H1 (cell line): ENCODE data around the gene MRPS24. TPM values are rescaled to one million over a fixed set of nuclear protein-coding genes. Genes with fewer than 3 reads are reported as not detected.

Source experiments
- CTCF ChIA-PET: fragments of 300-600 bp; sonication (Branson Sonifier 250); formaldehyde crosslinking; loops from one replicate; lab custom pipeline; 2021; ENCODE audit not compliant: partially characterized antibody; lab: Charles Lee
- POLR2A ChIA-PET: fragments of 300-600 bp; sonication (Branson Sonifier 250); formaldehyde crosslinking; loops from one replicate; lab custom pipeline; 2021; ENCODE audit warnings: inconsistent platforms; ENCODE audit not compliant: partially characterized antibody; lab: Charles Lee
- DNase-seq, 2 experiments: peaks; one replicate each; pipeline versions ENCODE4 v3.0.0 to v3.0.0-alpha.2; 2010 to 2022; ENCODE audit warnings: low spot score in 2 of 2, low read depth in 1 of 2, mixed read lengths in 1 of 2
- FAIRE-seq: peaks from 2 replicates; lab custom pipeline; 2011; peaks lifted over from hg19 to GRCh38; lab: Jason Lieb, UNC
- H2AFZ ChIP-seq: 2 replicates; pipeline ENCODE4 v1.8.1; 2012; ENCODE audit warnings: low read length, inconsistent platforms
- H2AK5ac ChIP-seq: 2 replicates; pipeline ENCODE4 v1.6.1; 2013; ENCODE audit warnings: low read depth, low read length
- H2BK120ac ChIP-seq: replicated peaks from 2 replicates; pipeline ENCODE3; 2013; ENCODE audit warnings: low read depth, low read length, inconsistent platforms
- H2BK12ac ChIP-seq: 2 replicates; pipeline ENCODE4 v1.6.1; 2013; ENCODE audit warnings: low read depth, low read length
- H2BK15ac ChIP-seq: 2 replicates; pipeline ENCODE4 v1.6.1; 2013; ENCODE audit warnings: low read length
- H2BK20ac ChIP-seq: 2 replicates; pipeline ENCODE4 v1.6.1; 2013; ENCODE audit warnings: low read length
- H2BK5ac ChIP-seq: 2 replicates; pipeline ENCODE4 v1.6.1; 2013; ENCODE audit warnings: low read depth, low read length
- H3K14ac ChIP-seq: 2 replicates; pipeline ENCODE4 v1.6.1; 2013; ENCODE audit warnings: inconsistent platforms; ENCODE audit not compliant: insufficient read length
- H3K18ac ChIP-seq: 2 replicates; pipeline ENCODE4 v1.6.1; 2013; ENCODE audit warnings: low read length; ENCODE audit errors: extremely low read depth
- H3K23ac ChIP-seq: 2 replicates; pipeline ENCODE4 v1.6.1; 2013; ENCODE audit warnings: inconsistent platforms; ENCODE audit not compliant: insufficient read length
- H3K23me2 ChIP-seq: 2 replicates; pipeline ENCODE4 v1.6.1; 2013; ENCODE audit warnings: low read depth, low read length
- H3K27ac ChIP-seq: 2 replicates; pipeline ENCODE4 v1.6.1; 2011; ENCODE audit warnings: low read depth, low read length, inconsistent platforms
- H3K27me3 ChIP-seq, 4 experiments: replicated peaks in 1 of 4; 1 replicate in 1 of 4; 2 replicates in 3 of 4; pipeline versions ENCODE4 v1.6.1 to v1.8.1; 2011 to 2013; ENCODE audit warnings: low read length in 3 of 4, mild to moderate bottlenecking in 3 of 4, inconsistent platforms in 2 of 4, mixed read lengths in 2 of 4, moderate library complexity in 1 of 4; ENCODE audit not compliant: control insufficient read depth in 3 of 4, insufficient read depth in 3 of 4; ENCODE audit errors: extremely low read depth in 1 of 4
- H3K36me3 ChIP-seq, 4 experiments: 2 replicates each; pipeline versions ENCODE4 v1.6.1 to v1.8.1; 2011 to 2013; ENCODE audit warnings: mild to moderate bottlenecking in 4 of 4, low read length in 3 of 4, moderate library complexity in 2 of 4, control low read depth in 1 of 4, inconsistent platforms in 1 of 4; ENCODE audit not compliant: insufficient read depth in 4 of 4, control insufficient read depth in 2 of 4
- H3K4ac ChIP-seq: replicated peaks from 2 replicates; pipeline ENCODE3; 2013; ENCODE audit warnings: low read length, low read depth, mixed read lengths, inconsistent platforms; ENCODE audit not compliant: insufficient read length
- H3K4me1 ChIP-seq, 4 experiments: replicated peaks in 1 of 4; 1 replicate in 1 of 4; 2 replicates in 3 of 4; pipeline versions ENCODE4 v1.6.1 to v1.8.1; 2011 to 2013; ENCODE audit warnings: low read length in 3 of 4, inconsistent platforms in 2 of 4, mixed read lengths in 1 of 4; ENCODE audit not compliant: insufficient read depth in 4 of 4, control insufficient read depth in 3 of 4
- H3K4me2 ChIP-seq, 2 experiments: 2 replicates each; pipeline versions ENCODE4 v1.6.1 to v1.8.1; 2011 to 2013; ENCODE audit warnings: low read depth in 2 of 2, low read length in 2 of 2, control low read depth in 1 of 2, inconsistent platforms in 1 of 2, mild to moderate bottlenecking in 1 of 2; ENCODE audit not compliant: insufficient read depth in 1 of 2
- H3K4me3 ChIP-seq, 4 experiments: fragments of 200-600, 300-600 bp in 1 of 4; sonication (generic), shearing (Covaris generic), sonication (Bioruptor Twin) in 1 of 4; 2 replicates each; pipeline versions ENCODE4 v1.5.1 to v1.8.1; 2011 to 2016; ENCODE audit warnings: low read length in 4 of 4, low read depth in 3 of 4, control low read depth in 2 of 4, inconsistent platforms in 2 of 4, mild to moderate bottlenecking in 2 of 4, mixed read lengths in 1 of 4, moderate library complexity in 1 of 4; ENCODE audit not compliant: insufficient read depth in 2 of 4; ENCODE audit errors: extremely low read depth in 1 of 4
- H3K56ac ChIP-seq: replicated peaks from 2 replicates; pipeline ENCODE3; 2013; ENCODE audit warnings: low read depth, mild to moderate bottlenecking, mixed read lengths, low read length, inconsistent platforms; ENCODE audit not compliant: insufficient read length
- H3K79me1 ChIP-seq: 2 replicates; pipeline ENCODE4 v1.6.1; 2013; ENCODE audit warnings: low read depth, low read length, control low read depth
- H3K79me2 ChIP-seq, 2 experiments: 2 replicates each; pipeline versions ENCODE4 v1.6.1 to v1.8.1; 2012 to 2013; ENCODE audit warnings: low read length in 2 of 2, mild to moderate bottlenecking in 2 of 2, inconsistent platforms in 1 of 2; ENCODE audit not compliant: insufficient read depth in 2 of 2, control insufficient read depth in 1 of 2
- H3K9ac ChIP-seq, 4 experiments: replicated peaks in 1 of 4; 1 replicate in 1 of 4; 2 replicates in 3 of 4; pipeline versions ENCODE4 v1.6.1 to v1.8.1; 2011 to 2013; ENCODE audit warnings: low read depth in 3 of 4, low read length in 3 of 4, control low read depth in 2 of 4, mild to moderate bottlenecking in 2 of 4, moderate library complexity in 2 of 4, inconsistent platforms in 1 of 4; ENCODE audit errors: extremely low read depth in 1 of 4
- H3K9me3 ChIP-seq, 2 experiments: 2 replicates each; pipeline versions ENCODE4 v1.6.1 to v1.8.1; 2012 to 2013; ENCODE audit warnings: mild to moderate bottlenecking in 2 of 2, moderate library complexity in 2 of 2, control low read depth in 1 of 2, inconsistent platforms in 1 of 2, low read depth in 1 of 2, low read length in 1 of 2, mixed read lengths in 1 of 2; ENCODE audit not compliant: insufficient read depth in 2 of 2
- H4K20me1 ChIP-seq, 2 experiments: replicated peaks in 1 of 2; 2 replicates each; pipeline versions ENCODE3 to v1.8.1; 2011 to 2013; ENCODE audit warnings: inconsistent platforms in 2 of 2, low read length in 2 of 2, mild to moderate bottlenecking in 1 of 2; ENCODE audit not compliant: insufficient read depth in 2 of 2, control insufficient read depth in 1 of 2
- H4K5ac ChIP-seq: 2 replicates; pipeline ENCODE4 v1.6.1; 2013; ENCODE audit warnings: low read length, low read depth, mixed read lengths, inconsistent platforms; ENCODE audit not compliant: insufficient read length
- H4K8ac ChIP-seq: 2 replicates; pipeline ENCODE4 v1.8.0; 2013; ENCODE audit warnings: mild to moderate bottlenecking, moderate library complexity, low read length, inconsistent platforms; ENCODE audit not compliant: insufficient read depth; ENCODE audit errors: extremely low read depth
- H4K91ac ChIP-seq: replicated peaks from 2 replicates; pipeline ENCODE3; 2013; ENCODE audit warnings: low read length, mixed read lengths, inconsistent platforms; ENCODE audit not compliant: insufficient read length
- ASH2L ChIP-seq: fragments of 200-600, 300-600 bp; sonication (generic); IDR thresholded peaks from one replicate; pipeline ENCODE4 v1.7.1; 2017; ENCODE audit warnings: low read length
- ATF3 ChIP-seq: IDR thresholded peaks from 2 replicates; pipeline ENCODE4 v1.6.1; 2011; ENCODE audit warnings: low read depth, mild to moderate bottlenecking, low read length; ENCODE audit not compliant: insufficient read depth
- NANOG ChIP-seq: IDR thresholded peaks from 2 replicates; pipeline ENCODE4 v1.6.1; 2011; ENCODE audit warnings: low read length, low read depth, mild to moderate bottlenecking, inconsistent platforms; ENCODE audit not compliant: insufficient read depth, poor library complexity, severe bottlenecking
- TCF12 ChIP-seq: IDR thresholded peaks from 2 replicates; pipeline ENCODE4 v1.6.1; 2011; ENCODE audit warnings: low read depth, mild to moderate bottlenecking, low read length
- ZNF274 ChIP-seq: IDR thresholded peaks from 2 replicates; pipeline ENCODE4 v1.7.0; 2012; ENCODE audit warnings: low read length, borderline replicate concordance; ENCODE audit errors: extremely low read depth
- WGBS, 2 experiments: shearing (Covaris generic) in 1 of 2; methylation state at CpG; one replicate each; pipeline versions ENCODE4 v1.1.6 to v1.1.7; 2013 to 2015; ENCODE audit warnings: low lambda C conversion rate in 2 of 2, mixed read lengths in 2 of 2, inconsistent platforms in 1 of 2, low coverage in 1 of 2, missing lambda C conversion rate in 1 of 2; ENCODE audit not compliant: insufficient replicate concordance in 2 of 2, insufficient coverage in 1 of 2, insufficient read length in 1 of 2; ENCODE audit errors: extremely low coverage in 1 of 2, missing lambda C conversion rate in 1 of 2; 5-methylcytosine and 5-hydroxymethylcytosine counted together
- polyA plus RNA-seq, 7 experiments: library from polyadenylated mRNA; depleted of rRNA in 3 of 7; stranded (reverse) in 5 of 7; unstranded in 2 of 7; fragments of >200 nt in 5 of 7; fragments of 200-250 nt in 2 of 7; gene quantifications; 1 replicate in 5 of 7; 2 replicates in 1 of 7; 4 replicates in 1 of 7; pipeline versions ENCODE4 v1.2.1 to v1.2.3, GENCODE V29; 2011 to 2013; ENCODE audit warnings: missing spikeins in 2 of 7, mixed read lengths in 2 of 7
- total RNA-seq: library from RNA; stranded (reverse); fragmentation: NEBNext Ultra II Directional; extraction: Animal tissue kit (Norgen Biotek cat#: 25700); gene quantifications from 2 replicates; pipeline ENCODE4 v1.2.1, GENCODE V29; 2021
- TF ChIP-seq, protein P1 (sequence below): IDR thresholded peaks from 2 replicates; pipeline ENCODE4 v1.6.1; 2012; ENCODE audit warnings: inconsistent platforms

Gene MRPS24
- total and polyA plus RNA-seq, 2 of the 8 experiments (the other 6 are each of a cell fraction or from before 2014, with no cell fraction given), result 133 to 347 TPM

DNA sequence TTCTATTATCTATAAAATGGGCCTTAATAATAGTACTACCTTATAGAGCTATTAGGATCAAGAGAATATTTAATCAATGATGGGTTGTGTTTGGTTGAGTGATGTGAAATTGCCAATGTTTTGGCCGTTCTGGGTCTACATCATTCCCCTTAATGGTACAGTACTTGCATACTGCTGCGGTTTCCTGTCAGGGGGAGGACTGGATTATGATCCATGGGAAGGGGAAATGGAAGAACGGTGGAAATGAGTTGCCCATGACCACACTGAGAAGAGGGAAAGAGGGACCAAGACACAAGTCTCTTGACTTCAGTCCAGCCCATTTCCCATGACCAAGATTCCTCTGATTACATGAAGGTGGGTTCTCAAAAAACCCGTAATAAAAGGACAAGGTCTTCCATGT lies 999 bp upstream of the MRPS24 start:
- Histone ChIP-seq H2BK12ac (no peak overlapping the region), H4K91ac (no peak overlapping the region), H3K27ac (no peak overlapping the region), H3K4me3 (0 out of 8 replicates have a peak overlapping the region, but pooled peaks of 1 of the 4 experiments have one; percentile 90), H2BK20ac (no peak overlapping the region), H4K8ac (no peak overlapping the region), H3K27me3 (no peaks in the 10 kb centered on the region), H3K23me2 (peaks cover 2% of the 10 kb centered on the region; the same call in 1 of the 2 replicates), H3K36me3 (peaks cover 0 to 19% (median 7%) of the 10 kb centered on the region in 4 experiments; a peak in 4 of 8 replicates), H3K14ac (no peak overlapping the region), H2BK5ac (no peak overlapping the region), H3K56ac (no peak overlapping the region), H3K9me3 (no peaks in the 10 kb centered on the region), H2BK120ac (no peak overlapping the region), H3K23ac (no peak overlapping the region), H2AK5ac (no peak overlapping the region), H3K4ac (no peak overlapping the region), H2BK15ac (no peak overlapping the region), H3K9ac (no peak overlapping the region), H3K4me1 (peaks cover 3 to 14% (median 6%) of the 10 kb centered on the region in 4 experiments), H3K18ac (no peak overlapping the region), H2AFZ (no peak overlapping the region), H3K4me2 (peak overlapping the region; percentile 75 to 78; a peak in 1 of 4 replicates), H4K5ac (no peak overlapping the region), H4K20me1 (peaks cover 0 to 3% of the 10 kb centered on the region in 2 experiments), H3K79me2 (no peaks in the 10 kb centered on the region), H3K79me1 (0 out of 2 replicates have a peak, but pooled peaks cover 2% of the 10 kb centered on the region)
- FAIRE-seq (no peak), DNase-seq (no peak)
- ChIA-PET POLR2A (interaction anchor here (1.1 kb wide), 1 partner anchor 10 kb away, joined by 3 read pairs; no protein-coding TSS in a partner anchor), CTCF (interaction anchor here (0.5 kb wide), 1 partner anchor 42 kb away, joined by 4 read pairs; no protein-coding TSS in a partner anchor)
- TF ChIP-seq ASH2L (no peak), NANOG (no peak), TCF12 (no peak), ZNF274 (no peak), ATF3 (no peak)
- TF ChIP-seq, protein P1, sequence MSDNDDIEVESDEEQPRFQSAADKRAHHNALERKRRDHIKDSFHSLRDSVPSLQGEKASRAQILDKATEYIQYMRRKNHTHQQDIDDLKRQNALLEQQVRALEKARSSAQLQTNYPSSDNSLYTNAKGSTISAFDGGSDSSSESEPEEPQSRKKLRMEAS, result no peak
- WGBS, 2 experiments, result 90% methylated on average over 4 of the region's 4 CpGs; no CpG with 5 or more reads in 1 of the 2 experiments
